ENCODE results near the gene RNF150.
"Not testable (repeated sequence)": the region's sequence is repeated elsewhere in the genome, so short reads cannot be mapped to it uniquely, and the experiment has no call there.

The RNF150 gene

DNA sequence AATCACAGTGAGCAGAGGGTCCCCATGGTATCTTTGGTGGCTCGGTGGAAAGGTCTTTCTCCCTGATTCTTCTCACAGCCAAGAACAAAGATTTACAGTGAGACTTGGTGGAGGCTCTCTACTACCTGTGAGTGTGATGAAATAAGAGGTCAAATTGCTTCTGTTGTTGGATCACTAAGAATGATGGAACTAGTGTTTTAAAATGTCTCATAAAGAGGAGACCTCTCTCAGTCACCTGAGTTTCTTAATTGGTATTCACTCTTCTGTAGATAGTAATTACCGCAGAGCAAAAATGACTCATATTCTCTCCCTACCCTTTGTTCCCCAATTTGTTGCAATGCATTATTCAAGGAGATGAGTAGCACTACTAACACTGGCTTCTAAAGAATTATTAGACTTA is 276.2 kb downstream of the RNF150 start:
- no peak for DNase-seq

DNA sequence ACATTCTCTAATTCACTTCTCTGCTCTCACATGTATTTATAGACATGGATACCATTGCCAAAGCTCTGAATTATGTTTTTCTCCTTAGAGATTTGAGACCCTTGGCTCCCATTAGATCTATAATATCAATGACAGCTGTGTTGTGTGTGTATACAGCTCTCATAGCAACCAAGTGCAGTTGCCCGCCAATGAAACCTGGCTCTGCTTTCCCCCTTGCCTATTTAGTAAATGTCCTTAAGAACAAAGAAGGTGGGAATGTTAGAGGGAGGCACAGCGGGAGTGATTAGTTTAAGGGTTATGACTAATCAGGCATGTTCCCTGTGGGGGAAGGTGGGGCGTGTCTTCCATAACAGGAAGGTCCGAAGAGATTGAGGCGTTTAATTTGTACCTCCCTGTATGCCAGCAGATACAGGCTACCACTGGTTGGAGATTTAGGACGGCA is 276.6 kb downstream of the RNF150 start:
- DNase-seq = no peak

DNA sequence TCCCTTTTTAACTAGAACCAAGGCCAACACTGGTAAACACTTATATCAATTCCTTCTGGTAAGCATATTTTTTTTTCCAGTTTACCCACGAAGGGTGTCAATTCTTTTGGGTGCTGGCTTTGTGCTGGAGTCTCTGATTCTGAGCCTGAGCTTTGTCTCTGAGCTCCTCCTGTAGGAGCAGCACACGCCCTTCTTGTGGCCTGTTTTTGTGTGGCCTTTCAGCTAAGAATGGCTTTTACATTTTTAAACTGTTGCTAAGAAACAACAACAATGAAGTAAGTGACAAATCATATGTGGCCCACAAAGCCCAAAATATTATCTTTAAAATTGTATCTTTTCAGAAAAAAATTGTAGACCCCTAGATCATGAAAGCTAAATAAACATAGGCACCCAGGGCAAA is 279.1 kb downstream of the RNF150 start:
- DNase-seq = no peak

DNA sequence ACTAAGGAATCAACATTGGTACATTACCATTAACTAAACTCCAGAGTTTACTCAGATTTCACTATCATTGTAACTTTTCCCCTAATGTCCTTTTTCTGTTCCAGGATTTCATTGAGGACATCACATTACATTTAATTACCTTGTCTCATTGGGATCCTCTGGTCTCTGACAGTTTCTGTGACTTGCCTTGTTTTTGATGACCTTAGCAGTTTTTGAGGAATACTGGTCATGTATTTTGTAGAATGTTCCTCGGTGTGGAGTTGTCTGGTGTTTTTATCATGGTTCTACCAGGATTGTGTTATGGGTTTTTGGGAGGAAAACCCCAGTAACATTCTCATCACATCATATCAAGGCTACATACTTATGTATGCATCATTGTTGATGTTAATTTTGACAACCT is 281.5 kb downstream of the RNF150 start:
- DNase-seq = no peak

DNA sequence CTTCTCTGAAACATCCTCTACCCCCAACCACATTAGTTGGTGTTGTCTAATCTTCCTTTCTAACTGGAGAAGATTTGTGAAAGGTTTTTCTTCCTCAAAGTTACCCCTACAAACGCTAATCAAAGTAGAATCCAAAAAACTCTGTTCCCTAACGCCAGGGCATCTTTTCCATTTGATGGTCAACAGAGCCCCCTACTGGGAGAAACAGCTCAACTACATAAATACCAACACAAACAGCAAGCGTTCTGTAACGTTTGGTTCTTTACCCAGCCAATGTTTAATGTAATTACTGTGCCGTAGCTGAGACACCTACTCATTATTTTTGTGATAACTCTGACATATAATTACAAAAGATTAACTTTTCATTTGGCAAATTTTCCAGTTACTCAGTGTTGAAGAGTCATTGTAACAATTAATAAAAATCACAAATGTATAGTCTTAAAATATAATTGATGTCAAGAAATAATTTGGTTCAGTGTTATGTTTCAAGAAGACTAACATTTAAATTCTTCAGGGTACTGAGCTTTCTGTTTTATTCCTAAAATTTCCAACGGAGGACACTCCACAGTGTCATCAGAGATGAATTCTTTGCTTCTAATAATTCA is 282.1 kb downstream of the RNF150 start:
- peak; percentile 56 for DNase-seq

DNA sequence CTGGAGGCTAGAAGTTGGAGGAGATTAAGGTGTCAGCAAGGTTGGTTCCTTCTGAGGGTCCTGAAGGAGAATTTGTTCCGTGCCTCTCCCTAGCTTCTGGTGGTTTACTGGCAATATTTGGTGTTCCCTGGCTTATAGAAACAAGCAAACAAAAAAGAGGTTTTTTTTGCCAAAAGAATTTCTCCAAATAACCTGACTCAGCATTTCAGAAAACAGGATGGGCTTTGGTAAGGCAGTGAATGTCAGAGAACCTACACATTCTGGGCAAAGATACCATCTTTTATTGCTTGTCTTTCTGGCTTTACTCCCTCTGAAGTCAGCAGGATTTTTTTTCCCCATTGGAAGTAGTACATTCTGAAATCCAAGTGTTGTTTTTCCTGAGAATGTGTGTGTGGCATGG is 283.7 kb downstream of the RNF150 start:
- DNase-seq = no peak

DNA sequence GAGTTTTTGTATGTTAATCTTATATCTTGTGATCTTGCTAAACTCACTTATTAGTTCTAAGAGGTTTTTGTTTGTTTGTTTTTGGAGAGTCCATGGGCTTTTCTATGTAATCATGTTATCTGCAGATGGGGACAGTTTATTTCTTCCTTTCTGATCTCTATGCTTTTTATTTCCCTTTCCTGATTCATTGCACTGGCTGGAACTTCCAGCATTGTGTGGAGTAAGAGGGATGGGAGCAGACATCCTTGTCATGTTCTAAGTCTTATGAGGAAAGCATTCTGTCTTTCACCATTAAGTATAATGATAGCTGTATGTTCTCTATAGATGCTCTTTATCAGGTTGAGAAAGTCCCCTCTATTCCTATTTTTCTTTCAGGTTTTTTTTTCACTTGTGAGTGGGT is 286.5 kb downstream of the RNF150 start:
- no peak for DNase-seq

DNA sequence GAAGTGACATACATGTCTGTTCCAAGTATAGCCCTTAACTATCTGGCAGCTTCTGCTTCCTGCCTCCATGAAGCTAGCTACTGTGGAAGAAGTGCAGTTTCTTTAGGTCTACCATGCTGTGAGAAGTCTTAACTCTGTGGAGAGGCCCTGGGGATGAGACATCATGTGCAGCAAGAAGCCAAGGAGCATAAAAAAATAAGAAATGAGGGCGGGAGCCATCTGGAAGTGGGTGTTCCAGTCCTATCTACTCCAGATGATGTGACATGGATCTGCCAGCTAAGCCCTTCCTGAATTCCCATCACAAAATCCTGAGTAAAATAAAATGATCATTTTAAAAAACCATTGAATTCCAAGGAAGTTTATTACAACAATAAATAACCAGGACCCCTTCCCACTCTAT is 289.2 kb downstream of the RNF150 start:
- no peak for DNase-seq

DNA sequence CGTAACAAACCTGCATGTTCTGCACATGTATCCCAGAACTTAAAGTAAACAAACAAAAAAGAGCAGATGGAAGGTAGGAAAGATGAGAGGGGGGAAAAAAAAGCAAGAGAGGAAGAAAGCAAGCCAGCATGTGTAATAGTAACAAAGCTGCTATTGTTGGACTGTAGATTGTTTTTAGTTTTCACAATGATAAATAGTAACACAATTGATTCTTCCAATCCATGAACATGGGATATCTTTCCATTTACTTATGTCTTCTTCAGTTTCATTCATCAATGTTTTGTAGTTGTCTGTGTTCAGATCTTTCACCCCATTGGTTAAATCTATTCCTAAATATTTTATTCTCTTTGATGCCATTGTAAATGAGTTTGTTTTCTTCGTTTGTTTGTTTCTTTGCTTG is 292.1 kb downstream of the RNF150 start:
- DNase-seq = no peak

DNA sequence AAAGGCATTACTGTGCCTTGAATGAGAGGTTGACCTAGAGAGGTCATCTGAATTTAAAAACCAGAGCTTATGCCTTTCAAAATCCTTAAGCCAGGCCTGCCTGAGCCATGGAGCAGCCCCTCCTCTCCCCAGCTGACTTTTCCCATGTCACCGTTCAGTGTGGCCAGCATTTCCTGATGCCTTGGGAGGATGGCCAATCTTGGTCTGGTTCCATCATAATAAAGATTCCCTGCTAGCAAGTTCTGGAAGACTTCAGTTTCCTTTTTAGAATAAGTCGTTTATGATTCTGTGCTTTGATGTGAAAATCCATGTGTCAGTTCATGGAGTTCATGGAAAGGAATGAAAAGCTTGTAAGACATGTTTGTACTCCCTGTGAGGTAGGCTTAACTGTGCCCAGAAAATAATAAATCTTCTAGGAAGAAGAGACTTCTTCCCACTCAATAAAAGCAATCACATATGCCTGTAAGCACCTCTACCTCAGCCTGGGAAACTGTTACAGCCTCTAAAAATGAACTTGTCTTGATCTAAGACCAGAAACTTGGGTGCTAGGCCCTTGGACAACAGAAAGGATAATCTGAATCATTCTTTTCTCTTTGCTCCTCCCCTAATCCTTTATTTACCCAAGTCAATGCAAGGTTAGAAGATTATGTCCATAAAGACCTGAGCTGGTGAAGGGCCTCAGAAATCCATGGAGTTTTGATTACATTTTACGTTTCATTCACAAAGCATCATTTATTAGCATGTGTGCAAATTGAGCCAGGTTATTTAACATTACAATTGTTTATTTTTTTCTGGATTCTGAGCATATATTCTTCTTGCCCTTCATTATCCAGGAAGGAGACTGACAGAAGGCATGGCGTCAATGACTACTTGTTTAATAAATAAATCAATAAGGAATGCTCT is 293.1 kb downstream of the RNF150 start:
- DNase-seq = no peak

DNA sequence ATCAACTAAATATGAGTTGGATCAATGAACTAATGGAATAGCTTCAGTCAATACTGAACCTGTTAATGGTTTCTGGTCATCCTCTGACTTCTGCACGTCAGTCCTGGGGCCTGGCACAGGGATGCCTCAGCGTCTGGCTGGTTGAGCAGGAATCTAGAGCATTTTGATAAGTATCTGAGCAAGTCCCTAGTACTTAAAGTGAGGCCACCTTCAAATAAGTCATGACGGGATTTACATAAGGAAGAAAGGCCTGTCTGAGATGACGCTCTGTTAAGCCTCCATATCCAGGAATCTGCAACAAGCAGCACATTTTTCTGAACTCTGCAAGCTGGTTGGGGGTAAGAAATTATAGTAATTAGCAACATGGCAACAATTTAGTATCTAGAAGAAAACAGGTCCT is 293.9 kb downstream of the RNF150 start:
- no peak for DNase-seq

DNA sequence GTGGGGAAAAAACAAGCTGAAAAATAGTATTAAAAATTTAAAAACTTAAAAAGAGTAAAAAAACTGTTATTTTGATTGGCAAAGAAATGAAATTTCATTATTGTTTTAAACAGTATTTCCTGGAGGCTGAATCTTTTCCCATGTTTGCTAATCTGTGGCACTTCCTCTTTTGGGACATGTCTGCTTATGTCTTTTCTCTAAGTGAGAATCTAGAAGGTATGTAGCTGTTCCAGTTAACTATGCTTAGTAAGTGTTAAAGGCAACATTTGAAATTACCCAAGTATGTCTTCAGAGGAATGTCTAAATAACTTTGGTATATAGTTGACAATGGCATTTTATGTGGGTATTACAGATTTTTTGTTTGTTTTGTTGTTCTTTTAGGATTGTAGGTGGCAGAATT is 295.5 kb downstream of the RNF150 start:
- DNase-seq = no peak

DNA sequence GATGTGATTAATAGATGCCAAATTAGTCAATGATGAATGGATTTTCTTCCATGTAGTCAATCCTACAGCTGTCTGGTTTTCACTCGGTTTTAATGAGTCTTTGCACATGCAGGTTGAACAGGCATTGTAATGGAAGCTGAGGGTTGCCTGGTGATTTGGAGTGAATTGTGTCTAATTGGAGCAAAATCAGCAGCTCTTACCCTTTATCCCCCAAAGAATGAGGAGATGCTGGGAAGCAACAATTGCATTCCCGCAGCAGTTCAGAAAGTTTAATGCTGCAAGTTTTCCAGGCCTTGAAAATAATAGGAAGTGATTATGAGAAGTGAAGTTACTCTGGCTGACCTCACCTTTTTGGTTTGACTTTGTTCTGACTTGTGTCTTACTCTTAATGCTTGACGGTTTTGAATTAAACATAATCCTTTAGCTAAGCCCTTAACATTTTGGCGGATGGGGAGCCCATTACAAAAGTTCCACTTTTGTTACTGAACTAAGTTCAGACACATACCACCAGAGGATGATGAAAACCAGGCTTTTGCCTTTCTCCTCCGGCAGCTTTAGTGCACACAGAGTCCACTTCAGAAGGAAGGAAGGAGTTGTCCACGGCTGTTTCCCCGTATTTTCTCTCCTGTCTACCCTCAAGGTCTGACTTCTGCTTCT is 298.3 kb downstream of the RNF150 start:
- no peak for DNase-seq

DNA sequence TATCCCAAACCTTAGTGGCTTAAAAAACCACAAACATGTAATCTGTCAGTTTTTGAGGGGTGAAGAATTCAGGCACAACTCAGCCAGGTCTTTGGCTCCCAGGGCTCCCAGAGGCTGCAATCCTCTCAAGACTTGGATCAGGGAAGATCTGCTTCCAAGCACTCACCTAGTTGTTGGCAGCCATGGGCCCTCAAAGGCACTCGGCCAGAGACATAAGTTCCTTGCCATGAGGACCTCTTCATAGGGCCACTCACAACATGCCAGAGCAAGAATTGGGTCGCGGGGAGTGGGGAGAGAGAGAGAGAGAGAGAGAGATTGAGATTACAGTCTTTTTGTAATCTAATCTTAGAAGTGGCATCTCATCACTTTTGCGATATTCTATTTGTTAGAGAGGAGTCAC is 300.0 kb downstream of the RNF150 start:
- no peak for DNase-seq

DNA sequence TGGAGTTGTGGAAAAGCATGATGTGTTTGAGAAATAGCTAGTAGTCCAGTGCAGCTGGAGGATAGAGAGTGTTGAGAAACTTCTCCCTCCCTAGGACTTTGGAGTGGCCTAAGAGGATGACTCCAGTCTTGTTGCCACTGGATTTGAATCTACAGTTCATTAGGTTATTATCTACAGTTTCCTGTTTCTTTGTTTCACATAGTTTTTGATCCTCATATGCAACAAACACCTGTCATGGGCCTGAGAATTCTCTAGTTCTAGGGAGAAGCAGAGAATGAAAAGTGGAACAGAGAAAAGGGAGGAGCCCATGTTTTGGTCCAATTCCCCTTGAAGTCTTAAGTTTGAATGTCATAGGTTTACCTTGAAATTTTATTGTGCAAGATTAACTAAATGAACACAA is 303.4 kb downstream of the RNF150 start:
- no peak for DNase-seq

DNA sequence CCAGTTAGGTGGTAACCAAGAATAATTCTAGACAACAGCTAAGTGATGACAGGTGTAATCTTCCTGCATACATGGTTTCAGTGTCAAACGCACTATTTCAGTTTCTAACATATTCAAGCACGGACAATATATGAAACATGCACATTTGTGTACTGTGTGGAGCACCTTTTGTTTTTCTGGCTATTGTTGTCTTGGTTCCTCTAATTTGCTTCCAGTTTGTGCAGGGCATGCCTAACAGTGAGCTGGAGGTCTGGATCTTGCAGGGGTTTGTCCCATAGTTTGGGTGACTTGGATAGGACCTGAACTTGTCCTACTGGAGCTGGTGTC is 306.6 kb downstream of the RNF150 start:
- DNase-seq = no peak

DNA sequence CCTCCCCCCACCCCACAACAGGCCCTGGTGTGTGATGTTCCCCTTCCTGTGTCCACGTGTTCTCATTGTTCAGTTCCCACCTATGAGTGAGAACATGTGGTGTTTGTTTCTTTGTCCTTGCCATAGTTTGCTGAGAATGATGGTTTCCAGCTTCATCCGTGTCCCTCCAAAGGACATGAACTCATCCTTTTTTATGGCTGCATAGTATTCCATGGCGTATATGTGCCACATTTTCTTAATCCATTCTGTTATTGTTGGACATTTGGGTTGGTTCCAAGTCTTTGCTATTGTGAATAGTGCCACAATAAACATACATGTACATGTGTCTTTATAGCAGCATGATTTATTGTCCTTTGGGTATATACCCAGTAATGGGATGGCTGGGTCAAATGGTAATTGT is 312.7 kb downstream of the RNF150 start:
- DNase-seq = not testable (repeated sequence)

DNA sequence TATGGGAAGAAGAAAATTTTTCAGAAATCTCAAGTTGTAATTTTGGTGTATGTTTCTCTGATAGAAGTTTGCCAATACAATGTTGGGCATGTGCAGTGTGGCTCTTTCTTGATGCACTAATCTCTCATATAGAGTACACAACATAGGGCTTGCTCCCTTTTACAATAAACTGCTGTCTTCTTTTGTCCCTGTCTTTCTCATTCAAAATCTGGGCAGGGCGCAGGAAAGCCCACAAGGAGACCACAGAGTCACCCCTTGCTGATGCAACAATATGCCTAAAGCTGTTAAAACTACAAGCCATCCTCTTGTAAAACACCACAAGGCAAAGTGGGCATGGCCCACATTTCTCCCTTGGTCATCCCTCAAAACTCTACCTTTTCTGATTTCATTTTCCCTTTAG is 313.7 kb downstream of the RNF150 start:
- DNase-seq = no peak

DNA sequence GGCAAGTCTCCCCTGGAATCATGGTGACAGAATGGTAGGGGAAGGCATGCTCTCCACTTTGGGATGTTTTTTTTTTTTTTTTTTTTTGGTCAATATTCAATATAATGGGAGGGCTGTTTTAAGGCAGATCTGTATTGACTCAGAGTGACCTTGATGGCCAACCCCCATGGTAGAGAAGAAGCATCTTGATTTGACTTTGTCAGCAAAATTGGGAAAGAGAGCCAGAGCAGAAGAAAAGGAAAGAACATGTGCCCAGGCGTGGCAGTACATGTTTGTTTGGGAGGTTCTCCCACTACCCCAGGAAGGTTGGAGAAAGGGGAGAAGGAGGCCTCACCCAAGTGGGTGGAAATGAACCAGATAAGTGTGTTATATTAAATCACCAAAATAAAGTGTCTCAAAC is 314.8 kb downstream of the RNF150 start:
- no peak for DNase-seq

DNA sequence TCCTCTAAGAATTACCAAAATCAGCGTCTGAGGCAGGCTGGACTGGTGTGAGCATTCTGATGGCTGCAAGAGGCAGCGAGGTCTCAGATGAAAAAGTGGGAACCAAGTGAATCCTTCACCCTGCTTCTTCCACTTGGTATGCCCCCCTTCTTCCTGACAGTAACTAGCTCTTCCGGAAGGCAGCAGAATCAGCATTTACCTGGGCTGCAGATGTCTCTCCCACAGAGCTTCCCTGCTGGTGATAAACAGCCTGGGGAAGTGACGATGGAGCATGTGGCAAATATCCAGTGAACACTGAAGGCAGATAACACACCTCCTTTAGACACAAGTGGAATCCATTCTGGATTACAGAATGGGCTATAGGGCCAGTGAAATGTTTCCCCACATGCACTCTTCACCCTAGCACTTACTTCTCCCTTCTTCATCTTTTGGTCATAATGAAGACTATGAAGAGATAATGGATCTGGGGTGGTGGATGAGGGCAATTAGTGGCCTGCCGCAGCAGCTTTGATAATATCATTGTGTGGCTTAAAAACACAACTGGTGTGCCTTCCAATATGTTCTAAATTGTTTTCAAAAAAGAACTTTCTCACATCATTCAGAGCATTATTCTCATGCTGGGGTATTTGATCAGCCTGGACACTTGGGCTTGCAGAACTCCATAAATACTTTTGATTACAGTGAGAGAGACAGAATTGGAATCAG is 316.3 kb downstream of the RNF150 start:
- no peak for DNase-seq

DNA sequence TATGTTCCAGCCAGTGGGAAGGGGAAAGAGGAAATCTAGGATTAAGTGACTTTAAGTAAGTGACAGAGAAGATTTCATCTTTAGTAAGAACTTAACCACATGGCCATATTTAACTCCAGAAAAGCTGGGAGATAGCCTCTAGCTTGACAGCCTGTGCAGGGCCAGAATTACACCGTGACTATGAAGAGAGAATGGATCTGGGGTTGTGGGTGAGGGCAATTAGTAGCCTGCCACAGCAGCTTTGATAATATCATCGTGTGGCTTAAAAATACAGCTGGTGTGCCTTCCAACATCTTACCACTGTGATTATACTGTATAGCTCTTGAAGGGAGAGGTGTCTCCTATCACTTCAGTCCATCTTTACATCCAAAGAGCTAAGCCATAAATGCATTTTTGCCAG is 319.5 kb downstream of the RNF150 start:
- DNase-seq = no peak

DNA sequence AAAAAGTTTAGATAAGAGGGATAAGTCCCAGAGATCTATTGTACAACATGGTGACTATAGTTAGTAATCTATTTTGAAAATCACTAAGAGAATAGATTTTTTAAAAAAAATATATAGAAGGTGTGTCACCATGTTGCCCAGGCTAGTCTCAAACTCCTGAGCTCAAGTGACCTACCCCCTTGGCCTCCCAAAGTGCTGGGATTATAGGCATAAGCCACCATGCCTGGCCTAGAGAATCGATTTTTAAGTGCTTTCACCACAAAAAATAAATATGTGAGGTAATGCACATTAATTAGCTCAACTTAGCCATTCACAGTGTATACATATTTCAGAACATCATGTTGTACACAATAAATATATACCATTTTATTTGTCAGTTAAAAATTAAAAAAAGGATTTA is 320.4 kb downstream of the RNF150 start:
- DNase-seq = no peak

DNA sequence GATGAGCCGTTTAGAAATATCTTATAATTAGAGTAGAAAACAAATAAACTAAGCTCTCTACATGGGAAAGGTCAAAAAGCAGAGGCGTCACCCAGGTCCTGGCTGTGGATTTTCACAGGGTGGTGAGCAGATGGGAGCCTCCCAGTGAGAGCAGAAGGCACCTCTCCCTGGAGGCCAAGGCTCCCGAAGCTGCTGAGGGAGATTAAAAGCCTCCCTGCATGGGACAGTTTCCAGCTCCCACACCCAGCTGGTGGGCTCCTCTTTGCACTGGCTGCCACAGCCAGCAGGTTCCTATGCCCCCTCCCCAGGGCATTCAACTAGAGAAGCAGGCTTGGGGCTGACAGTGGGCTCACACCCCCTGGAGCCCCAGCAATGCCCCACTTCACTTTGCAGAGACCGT is 321.8 kb downstream of the RNF150 start:
- no peak for DNase-seq

Measured in activated CD4-positive, alpha-beta T cell treated with anti-CD3 and anti-CD28 coated beads, Interleukin-2, Interleukin-6, amounts not matched to agents 100 ng/mL and 50 ng/mL, durations not matched to agents 16 hours and 8 hours (primary cell).